ENCODE data around the gene SLC7A4.

GRCh38 chr22:21054046-21054713 is 21.8 kb upstream of the SLC7A4 start:
- TF ChIP-seq CTCF (conservative IDR thresholded peaks at IDR 0.05; ENCODE audit: low read depth, low read length) (no peak), EZH2 (IDR thresholded peaks at IDR 0.05; ENCODE audit: borderline replicate concordance, low read depth, low read length, poor library complexity, severe bottlenecking) (no peak)

Data from A673 (cell line).